AG08395 (cell line): ENCODE results near the gene ZNF724.
"Not testable (repeated sequence)": the region's sequence is repeated elsewhere in the genome, so short reads cannot be mapped to it uniquely, and the experiment has no call there.

ENCODE experiments used
- DNase-seq: peaks from one replicate; pipeline ENCODE4 v3.0.0; 2012; ENCODE audit warnings: mixed read lengths, low spot score

ZNF724 gene

GRCh38 chr19:23249911-23250649 lies at the start of gene ZNF724:
TSS of gene ZNF724 (minus strand) at chr19:23250394. CDS start at chr19:23250242, 152 bp downstream.
- DNase-seq = peak; percentile 98

GRCh38 chr19:23294141-23294540 lies 43.9 kb upstream of the ZNF724 start:
- DNase-seq = no peak

DNA sequence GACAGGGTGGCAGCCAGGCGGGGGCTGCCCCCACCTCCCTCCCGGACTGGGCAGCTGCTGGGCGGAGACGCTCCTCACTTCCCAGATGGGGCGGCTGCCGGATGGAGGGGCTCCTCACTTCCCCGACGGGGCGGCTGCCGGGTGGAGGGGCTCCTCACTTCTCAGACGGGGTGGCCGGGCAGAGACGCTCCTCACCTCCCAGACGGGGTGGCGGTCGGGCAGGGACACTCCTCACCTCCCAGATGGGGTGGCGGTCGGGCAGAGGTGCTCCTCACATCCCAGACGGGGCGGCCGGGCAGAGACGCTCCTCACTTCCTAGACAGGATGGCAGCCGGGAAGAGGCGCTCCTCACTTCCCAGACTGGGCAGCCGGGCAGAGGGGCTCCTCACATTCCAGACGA lies 39.8 kb upstream of the ZNF724 start:
- DNase-seq = not testable (repeated sequence)

GRCh38 chr19:23287620-23288019 lies 37.4 kb upstream of the ZNF724 start:
- DNase-seq = no peak

DNA sequence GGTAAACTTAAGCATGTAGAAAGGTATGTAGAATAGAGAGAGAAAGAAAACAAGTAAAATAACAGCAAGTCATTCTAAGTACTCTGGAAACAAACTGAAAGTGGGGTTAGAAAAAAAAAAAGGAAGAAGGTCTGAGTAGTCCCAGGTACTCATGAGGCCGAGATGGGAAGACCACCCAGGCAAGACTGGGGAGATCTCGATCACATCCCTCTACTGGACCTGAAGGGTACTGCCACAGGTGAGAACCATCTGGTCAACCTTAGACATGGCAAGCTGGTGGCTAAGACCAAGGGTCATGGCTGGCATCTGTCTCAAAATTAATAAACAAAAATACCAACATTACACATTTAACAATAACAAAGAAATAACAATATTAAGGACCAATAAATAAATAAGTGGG lies 36.3 kb upstream of the ZNF724 start:
- no peak for DNase-seq

- no peak for DNase-seq
Measured at GRCh38 chr19:23285948-23286347, 35.8 kb upstream of the ZNF724 start.

GRCh38 chr19:23285326-23285725 lies 35.1 kb upstream of the ZNF724 start:
- DNase-seq = not testable (repeated sequence)

DNA sequence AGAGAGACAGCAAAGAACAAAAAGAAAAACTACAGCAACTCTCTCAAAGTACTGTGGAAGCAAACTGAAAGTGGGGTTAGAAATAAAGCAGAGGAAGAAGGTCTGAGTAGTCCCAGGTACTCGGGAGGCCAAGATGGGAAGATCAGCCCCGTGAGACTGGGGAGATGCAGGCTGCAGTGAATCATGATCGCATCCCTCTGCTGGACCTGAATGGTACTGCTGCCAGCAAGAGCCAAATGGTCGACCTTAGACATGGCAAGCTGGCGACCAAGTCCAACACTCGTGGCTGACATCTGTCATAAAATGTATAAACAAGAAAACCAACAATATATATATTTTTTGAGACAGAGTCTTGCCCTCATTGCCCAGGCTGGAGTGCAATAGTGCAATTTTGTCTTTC lies 33.7 kb upstream of the ZNF724 start:
- peak; percentile 35 for DNase-seq

DNA sequence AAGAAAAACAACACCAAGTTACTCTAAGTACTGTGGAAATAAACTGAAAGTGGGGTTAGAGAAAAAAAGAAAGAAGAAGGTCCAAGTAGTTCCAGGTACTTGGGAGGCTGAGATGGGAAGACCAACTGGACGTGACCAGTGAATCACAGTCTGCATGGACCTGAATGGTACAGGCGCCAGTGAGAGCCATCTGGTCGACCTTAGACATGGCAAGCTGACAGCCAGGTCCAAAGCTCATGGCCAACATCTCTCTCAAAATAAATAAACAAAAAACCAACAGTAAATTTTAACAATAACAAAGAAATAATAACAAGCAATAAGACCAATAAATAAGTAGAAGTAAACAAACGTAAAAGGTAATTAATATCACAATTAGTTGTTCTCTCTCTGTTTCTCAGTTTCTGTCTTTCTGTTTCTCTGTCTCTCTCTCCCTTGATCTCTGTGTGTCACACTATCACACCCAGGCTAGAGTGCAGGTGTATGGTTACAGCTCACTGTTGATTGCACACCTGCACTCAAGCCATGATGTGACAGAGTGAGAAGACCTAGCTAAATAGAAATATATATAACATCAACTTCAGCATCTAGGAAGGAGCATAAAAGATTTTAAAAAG lies 31.6 kb upstream of the ZNF724 start:
- no peak for DNase-seq

DNA sequence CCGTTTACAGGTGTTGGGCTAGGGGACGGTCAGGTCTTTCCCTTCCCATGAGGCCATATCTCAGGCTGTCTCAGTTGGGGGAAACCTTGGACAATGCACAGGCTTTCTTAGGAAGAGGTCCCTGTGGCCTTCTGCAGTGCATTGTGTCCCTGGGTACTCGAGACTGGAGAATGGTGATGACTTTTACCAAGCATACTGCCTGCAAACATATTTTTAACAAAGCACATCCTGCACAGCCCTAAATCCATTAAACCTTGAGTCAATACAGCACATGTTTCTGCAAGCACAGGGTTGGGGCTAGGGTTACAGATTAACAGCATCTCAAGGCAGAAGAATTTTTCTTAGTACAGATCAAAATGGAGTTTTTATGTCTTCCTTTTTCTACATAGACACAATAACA lies 27.9 kb upstream of the ZNF724 start:
- DNase-seq = not testable (repeated sequence)

GRCh38 chr19:23273590-23274412 lies 23.6 kb upstream of the ZNF724 start:
- DNase-seq = peak; percentile 94

DNA sequence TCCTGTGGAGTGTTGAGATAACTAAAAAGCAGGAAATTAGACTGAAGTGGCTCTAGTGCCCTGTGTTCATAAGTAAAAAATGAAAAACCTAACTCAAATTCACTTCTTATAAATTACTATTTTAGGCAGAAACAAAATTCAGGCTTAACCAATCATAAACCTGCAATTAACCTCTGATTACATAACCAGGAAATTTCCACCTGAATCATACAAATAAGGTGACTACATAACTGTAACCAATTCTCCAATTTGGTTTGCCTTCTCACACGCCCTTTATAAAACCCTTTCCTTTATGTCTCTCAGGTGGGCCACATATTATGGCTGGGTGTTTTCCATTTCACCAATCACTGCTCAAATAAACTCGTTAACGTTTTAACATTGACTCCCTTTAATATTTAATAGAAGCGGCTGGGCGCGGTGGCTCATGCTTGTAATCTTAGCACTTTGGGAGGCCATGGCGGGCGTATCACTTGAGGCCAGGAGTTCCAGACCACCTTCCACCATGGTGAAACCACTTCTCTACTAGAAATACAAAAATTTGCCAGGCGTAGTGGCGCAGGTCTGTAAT lies 22.9 kb upstream of the ZNF724 start:
- no peak for DNase-seq

- no peak for DNase-seq
Measured at GRCh38 chr19:23263870-23264590, 13.8 kb upstream of the ZNF724 start.

- DNase-seq = no peak
Measured at GRCh38 chr19:23263396-23263795, 13.2 kb upstream of the ZNF724 start.

GRCh38 chr19:23262920-23263319 lies 12.7 kb upstream of the ZNF724 start:
- no peak for DNase-seq

- DNase-seq = no peak
Measured at GRCh38 chr19:23261496-23262020, 11.4 kb upstream of the ZNF724 start.

DNA sequence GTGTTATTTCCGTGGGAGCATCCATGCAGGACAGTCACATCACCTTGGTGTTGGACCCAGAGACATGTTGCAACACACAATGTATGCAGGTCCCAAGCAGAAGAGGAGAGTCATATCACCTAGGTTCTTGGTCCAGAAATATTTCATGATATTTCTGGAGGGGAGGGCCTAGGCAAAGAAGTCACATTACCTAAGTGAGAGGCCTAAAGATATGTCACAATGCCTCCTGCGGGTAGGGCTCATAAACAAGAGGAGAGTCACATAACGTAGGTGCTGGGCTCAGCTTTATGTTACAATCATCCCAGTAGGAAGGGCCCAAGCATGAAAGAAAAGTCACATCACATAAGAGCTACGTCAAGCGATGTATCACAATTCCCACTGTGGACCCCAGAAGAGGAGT lies 10.8 kb upstream of the ZNF724 start:
- no peak for DNase-seq

DNA sequence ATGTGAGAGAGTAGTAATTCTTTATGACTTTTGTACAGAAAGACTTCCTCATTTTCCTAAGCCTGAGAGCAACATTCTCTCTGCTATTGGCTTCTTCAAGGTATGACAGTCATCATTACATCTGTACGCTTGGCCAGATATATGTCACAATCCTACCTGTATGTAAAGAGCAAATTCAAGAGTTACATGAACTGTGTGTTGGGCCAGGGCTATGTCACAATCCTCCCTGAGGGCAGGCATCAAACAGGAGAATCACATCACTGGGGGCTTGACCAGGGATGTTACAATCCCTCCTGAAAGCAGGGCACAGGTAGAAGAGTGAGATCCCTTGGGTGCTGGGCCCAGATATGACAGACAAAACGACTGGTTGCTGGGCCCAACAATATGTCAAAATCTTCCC lies 9.8 kb upstream of the ZNF724 start:
- DNase-seq = no peak

- DNase-seq = no peak
Measured at GRCh38 chr19:23255700-23256099, 5.5 kb upstream of the ZNF724 start.

DNA sequence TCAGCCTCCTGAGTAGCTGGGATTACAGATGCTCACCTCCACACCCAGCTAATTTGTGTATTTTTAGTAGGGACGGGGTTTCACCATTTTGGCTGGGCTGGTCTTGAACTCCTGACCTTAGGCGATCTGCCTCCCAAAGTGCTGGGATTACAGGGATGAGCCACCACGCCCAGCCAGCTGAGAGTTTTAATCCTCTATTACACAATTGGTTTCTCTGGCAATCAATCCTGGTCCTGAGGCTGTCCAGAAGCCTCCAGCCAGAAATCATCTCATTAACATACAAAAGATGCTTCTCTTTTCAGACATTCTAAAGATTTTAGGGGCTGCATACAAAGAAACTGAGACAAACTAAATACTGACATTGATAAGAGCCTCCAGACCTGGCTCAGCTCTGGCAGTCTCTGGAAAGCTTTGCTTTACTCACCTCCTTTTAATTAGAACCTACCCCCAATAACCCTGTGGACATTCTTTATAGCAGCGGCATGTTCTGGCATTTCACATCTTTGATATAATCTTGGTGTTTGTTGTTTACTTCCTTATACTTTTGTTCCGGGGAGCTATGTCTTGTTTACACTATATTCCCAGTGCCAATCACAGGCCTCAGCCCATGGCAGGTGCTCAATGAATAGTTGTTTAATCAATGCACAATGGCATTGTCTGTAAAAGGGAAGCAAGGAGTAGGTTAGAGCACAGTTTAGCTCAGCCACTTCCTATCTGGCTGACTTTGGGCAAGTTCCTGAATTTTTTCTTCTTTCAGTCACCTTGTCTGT lies 4.1 kb upstream of the ZNF724 start:
- no peak for DNase-seq

GRCh38 chr19:23253256-23253655 lies 3.1 kb upstream of the ZNF724 start:
- not testable (repeated sequence) for DNase-seq
